B cell (primary cell): ENCODE results near the gene TBATA.

Experiments
- EZH2 ChIP-seq: IDR thresholded peaks from 2 replicates; pipeline ENCODE4 v1.6.1; 2012; ENCODE audit warnings: borderline replicate concordance, low read depth, mild to moderate bottlenecking, moderate library complexity, low read length; ENCODE audit not compliant: insufficient read depth, poor library complexity, severe bottlenecking
- TF ChIP-seq, protein P1 (sequence below): fragments of 200-600 bp; IDR thresholded peaks from one replicate; pipeline ENCODE4 v1.8.0; 2022; ENCODE audit warnings: antibody characterized with exemption, mild to moderate bottlenecking

DNA sequence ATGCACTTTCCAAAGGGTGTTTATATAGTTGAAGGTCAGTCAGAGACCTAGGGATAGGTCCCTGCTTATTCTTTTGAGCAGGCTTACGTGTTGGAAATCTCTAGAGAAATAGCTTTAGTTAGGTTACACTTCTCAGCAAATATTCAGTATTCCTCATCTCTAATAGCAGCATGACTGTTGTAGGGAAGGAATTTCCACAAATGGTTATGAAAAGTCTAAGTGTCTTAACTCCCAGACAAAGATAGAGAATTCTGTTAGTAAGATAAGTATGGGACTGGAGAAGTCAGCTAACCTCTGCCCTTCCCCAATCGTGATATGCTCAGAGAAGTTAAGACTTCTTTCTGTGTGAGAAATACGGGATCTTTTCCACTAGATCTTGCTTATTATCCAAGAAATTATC is 47.0 kb upstream of the TBATA start:
- TF ChIP-seq, protein P1, sequence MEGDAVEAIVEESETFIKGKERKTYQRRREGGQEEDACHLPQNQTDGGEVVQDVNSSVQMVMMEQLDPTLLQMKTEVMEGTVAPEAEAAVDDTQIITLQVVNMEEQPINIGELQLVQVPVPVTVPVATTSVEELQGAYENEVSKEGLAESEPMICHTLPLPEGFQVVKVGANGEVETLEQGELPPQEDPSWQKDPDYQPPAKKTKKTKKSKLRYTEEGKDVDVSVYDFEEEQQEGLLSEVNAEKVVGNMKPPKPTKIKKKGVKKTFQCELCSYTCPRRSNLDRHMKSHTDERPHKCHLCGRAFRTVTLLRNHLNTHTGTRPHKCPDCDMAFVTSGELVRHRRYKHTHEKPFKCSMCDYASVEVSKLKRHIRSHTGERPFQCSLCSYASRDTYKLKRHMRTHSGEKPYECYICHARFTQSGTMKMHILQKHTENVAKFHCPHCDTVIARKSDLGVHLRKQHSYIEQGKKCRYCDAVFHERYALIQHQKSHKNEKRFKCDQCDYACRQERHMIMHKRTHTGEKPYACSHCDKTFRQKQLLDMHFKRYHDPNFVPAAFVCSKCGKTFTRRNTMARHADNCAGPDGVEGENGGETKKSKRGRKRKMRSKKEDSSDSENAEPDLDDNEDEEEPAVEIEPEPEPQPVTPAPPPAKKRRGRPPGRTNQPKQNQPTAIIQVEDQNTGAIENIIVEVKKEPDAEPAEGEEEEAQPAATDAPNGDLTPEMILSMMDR = no peak
- no peak for TF ChIP-seq EZH2
